T47D (cell line): ENCODE results near the gene LMCD1.

Source experiments
- DNase-seq, 2 experiments: peaks; one replicate each; pipeline versions ENCODE4 v3.0.0 to v3.0.0-alpha.2; 2011 to 2012; ENCODE audit warnings: low read depth in 1 of 2, low spot score in 1 of 2
- JUND ChIP-seq: IDR thresholded peaks from 2 replicates; pipeline ENCODE4 v1.6.1; 2012; ENCODE audit warnings: low read depth
- in situ Hi-C: cut with HindIII; loops from 2 replicates; pipeline ENCODE4 v1.10.0; 2016; ENCODE audit warnings: low sequenced_read_pairs, low pct_unique_long_range_greater_than_20kb

Gene LMCD1, protein sequence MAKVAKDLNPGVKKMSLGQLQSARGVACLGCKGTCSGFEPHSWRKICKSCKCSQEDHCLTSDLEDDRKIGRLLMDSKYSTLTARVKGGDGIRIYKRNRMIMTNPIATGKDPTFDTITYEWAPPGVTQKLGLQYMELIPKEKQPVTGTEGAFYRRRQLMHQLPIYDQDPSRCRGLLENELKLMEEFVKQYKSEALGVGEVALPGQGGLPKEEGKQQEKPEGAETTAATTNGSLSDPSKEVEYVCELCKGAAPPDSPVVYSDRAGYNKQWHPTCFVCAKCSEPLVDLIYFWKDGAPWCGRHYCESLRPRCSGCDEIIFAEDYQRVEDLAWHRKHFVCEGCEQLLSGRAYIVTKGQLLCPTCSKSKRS

DNA sequence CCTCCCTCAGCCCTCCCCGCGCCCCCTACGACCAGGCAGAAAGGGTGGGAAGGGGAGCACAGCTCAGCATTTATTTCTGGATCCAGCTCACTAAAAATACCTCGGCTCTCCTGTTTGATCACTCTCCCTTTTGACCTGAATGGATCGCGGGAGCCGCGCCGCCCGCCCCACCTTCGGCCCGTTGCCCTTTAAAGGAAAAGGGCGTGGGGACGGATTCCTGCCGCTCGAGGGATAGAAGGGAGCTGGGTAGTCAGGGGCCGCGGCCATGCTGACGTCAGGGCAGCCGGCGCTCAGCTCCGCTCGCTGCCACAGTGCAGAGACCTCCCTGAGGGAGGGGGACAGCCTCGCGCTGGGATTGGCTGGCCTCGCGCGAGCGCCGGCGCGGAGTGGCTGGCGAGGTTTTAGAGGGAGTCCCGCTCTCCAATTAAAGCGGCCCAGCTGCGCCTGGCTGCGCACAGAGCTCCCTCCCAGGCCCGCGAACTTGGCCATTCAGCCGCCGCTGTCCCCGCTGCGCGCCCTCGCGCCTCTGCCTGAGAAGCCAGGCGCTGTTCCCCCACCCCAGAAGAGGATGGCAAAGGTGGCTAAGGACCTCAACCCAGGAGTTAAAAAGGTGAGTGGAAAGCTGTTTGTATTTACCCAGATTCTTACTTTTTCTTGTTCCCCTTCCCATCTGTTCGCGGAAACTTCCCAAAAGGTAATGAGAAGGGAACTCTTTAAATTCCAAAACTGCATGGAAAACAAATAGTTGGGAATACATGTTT is at the start of gene LMCD1:
Gene LMCD1, plus strand, starts transcription at position 453 of the 761 bp plus-strand sequence. Its CDS starts 116 bp downstream, at position 569.
- peak; percentile 76 to 98 for DNase-seq
- TF ChIP-seq JUND: no peak
- in situ Hi-C loops: no loop called here

DNA sequence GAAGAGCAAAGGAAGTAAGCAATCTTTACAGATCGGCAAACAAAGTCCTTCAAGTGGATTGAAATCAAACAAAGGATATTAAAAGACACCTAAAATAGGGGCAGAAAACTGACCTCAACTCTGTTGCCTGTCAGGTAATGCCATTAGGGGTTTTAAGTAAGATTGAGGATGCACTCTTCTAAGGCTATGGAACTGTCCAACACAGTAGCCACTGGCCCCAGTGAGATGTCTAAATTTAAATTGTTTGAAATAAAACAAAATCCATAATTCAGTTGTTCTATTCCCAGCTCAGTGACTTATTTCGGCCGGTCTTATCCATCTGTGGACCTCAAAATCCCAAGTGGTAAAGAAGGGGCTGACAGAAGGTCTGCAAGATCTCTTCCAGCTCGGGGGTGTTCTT is 49.5 kb upstream of the LMCD1 start:
- in situ Hi-C loops: no loop called here
- TF ChIP-seq JUND: no peak
- no peak for DNase-seq

DNA sequence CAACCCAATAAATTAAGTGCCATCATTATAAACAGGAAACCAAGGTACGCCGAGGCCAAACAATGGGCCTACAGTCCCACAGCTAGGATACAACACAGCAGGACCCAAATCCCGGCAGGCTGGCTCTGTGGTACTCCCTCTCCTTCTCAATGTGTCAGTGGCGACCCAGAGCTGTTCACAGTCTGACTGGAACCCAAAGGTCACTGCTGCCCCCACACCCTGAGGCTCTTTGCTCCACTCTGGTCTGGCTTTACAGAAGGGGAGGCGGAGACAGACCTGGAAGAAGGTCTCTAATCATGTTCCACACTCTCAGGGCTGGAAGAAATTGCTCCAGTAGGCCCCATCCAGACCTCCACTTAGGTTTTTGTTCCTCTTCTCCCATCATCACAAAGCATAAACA is 48.5 kb upstream of the LMCD1 start:
- DNase-seq: no peak
- in situ Hi-C loops: no loop called here
- no peak for TF ChIP-seq JUND

DNA sequence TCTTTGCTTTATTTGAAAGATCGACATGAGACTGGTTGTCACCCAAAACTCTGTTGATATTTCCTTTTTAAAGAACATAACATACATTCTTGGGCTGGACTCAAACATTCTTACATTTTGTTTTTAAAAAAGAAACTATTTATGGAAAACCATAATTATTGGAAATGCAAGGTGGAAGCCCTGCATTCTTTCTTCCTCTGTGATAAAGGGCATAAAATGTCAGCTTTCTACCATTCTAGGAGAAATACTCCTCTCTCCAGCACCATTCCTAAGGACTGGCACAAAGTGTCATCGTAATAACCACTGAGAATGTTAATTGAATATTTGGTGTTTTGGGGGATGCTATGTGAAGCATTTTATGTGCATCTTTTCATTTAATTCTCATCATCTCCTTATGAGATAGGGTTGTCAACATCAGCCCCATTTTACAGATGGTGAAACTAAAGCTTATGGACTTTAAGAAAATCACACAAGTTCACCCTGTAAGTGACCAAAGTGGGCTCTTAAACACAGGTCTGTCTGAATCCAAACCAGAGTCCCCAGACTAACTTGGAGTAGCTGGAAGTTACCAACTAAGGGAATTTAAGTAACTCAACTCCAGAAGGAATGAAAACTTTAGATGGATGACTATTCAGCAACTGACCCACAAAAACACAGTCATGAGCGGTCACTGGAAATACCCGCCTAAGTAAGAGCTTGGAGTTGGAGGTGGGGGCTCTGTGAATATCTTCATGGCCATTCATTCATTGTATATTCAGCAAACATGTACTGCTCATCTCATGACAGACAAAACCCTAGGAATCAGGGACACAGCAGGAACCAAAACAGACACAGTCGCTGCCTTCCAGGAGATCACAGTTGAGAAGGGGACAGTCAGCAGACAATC is 45.9 kb upstream of the LMCD1 start:
- no peak for TF ChIP-seq JUND
- in situ Hi-C loops: no loop called here

DNA sequence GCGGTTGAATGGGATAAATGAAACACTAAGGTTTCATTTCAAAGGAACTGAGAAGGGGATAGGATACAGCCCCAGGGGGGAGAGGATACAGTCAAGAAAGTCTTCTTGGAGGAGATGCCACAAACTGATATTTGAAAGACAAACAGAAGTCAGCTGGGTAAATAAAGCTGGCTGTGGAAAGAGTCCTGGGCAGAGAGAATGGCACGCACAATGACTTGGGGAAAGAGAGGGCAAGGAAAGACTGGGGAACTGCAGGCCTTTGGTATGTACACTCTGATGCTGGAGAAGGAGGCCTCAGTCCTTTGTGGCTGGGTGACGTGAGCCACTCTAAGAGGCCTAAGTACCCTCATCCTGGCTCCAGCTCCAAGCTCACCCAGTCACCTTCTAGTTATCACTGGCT is 45.2 kb upstream of the LMCD1 start:
- peak in 1 of 2 experiments; percentile 96 for DNase-seq
- in situ Hi-C loops: no loop called here
- peak; percentile 65; the same call in 1 of the 2 replicates for TF ChIP-seq JUND

More for the DNA sequence above, 45.9 kb upstream of the LMCD1 start:
- no peak for DNase-seq

DNA sequence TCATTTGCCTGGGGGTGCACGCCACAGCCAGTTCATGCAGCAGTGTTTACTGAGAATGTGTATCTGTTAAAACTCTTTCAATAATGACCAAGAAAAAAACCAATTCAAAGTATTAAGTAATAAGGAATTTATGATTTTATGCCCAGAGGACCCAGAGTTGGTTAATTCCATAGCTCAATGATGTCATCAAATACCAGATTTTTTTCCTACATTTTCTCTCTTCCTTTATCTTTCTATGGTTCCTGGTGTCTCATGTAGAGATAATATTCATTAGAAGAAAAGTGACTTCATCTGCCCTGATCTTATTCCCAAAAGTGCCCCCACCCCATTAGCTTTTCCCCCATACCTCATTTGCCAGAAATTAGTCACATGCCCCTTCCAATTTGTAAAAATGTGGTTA is 44.6 kb upstream of the LMCD1 start:
- in situ Hi-C loops: no loop called here
- no peak for TF ChIP-seq JUND
- no peak for DNase-seq

DNA sequence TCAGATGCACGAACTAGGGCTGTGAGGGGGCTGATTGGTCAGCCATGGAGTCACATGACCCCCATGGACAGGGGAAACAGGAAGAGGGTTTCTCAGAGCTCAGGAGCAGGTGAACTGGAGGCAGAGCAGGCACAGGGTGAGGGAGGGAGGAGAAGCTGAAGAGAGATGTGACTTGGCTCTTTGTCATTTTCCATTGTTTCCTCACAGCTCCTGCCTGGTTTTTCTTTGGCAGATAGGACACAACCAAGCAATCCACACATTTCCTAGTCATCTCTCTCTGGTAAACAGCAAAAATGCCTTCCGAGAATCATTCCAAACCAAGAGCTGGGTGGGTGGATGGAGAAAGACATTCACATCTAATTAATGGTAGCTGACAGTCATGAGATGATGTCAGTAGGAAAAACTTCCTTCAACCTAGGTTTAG is 43.4 kb upstream of the LMCD1 start:
- in situ Hi-C loops: no loop called here
- no peak for TF ChIP-seq JUND
- no peak for DNase-seq

DNA sequence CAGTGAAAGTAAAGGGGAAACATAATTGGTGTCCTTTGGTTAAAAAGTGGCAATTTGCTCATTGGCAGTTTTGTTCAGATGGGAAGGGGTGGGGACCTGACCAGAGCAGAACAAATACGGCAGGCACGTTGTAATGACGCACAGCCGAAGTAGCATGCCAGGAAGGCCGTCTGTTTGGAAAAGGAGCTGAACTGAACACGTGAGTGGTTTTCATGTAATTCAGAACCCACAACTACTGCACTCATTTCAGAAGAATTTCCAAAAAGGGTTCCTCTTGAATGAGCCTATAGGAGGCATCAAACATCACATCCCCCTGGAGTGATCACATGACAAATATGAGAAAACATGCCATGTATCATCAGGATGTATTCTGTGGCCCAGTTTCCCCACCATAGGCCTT is 42.9 kb upstream of the LMCD1 start:
- DNase-seq: no peak
- in situ Hi-C loops: no loop called here

DNA sequence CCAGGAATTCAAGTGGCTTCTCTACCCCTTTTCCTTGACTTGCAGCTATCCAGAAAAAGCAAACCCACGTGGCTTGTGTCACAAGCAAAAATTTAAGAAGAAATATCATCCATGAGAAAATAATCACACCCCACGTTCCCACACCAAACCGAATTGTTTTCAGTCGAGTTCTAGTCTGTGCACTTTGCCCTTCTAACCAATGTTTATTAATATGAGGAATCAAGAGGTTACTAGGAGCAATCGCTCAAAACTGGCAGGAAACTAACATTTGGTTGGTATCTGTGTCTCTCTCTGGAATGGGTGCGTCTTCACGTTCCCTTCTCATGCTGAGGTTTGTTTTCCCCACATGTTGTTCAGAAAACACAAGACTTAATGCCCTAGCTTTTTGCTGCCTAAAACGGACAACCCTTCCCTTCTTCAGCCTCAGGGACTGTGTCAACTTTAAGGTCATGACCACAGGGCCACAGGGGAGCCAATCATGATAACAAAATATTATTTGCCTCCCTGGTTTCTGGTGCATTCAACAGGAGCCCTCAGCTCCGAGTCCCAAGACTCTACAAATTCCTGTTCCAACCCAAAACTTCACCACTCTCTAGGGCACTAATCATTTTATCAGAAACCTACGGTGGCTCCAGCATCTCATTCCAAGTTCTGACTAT is 41.4 kb upstream of the LMCD1 start:
- TF ChIP-seq JUND: no peak
- no peak for DNase-seq
- in situ Hi-C loops: no loop called here

More for the DNA sequence above, 42.9 kb upstream of the LMCD1 start:
- no peak for TF ChIP-seq JUND

DNA sequence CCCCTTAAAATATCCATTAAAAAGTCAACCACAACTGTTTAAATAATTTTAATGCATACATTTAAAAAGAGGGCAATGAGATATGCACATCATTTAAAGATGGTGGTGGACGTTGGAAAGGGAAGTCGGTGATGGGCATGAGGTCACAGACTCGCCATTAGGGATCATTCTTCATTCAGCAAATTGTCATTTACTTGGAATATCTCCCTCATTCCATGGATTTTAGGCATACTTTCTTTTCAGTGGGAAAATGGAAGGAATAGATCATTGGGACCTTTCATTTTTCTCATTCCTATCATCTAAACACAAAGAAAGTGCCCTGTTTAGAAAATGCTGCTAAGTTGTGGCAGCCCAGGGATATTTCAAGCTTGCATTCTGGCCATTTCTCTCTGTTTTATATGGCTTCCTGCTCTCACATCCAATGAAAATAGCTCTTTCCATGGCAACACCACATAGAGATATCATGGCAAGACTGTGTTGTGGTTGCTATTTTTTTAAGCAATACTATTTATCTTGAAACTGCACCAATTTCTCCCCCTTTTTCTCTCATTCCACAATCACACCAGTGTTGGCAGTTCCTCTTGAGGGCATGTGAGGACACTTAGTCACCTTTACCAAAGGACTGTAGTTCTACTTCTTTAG is 40.7 kb upstream of the LMCD1 start:
- in situ Hi-C loops: no loop called here
- no peak for DNase-seq

DNA sequence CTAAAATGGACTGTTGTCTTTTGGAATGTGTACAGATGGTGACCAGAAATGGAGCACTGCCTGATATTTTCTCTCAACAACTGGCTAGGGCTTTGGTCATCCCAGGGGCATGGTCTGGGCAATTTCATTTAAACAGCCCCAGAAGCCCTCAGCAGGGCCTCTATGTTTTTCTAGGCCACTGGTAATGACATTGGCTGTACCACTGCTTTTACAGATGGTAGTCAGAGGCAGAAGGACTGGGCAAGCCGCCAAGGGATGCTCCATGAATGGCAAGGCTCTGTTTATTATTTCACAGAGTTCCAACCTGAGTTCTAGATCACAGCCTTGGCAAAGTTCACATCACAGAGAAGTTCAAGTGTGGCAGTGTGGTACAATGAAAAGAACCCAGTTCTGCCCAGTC is 37.0 kb upstream of the LMCD1 start:
- no peak for TF ChIP-seq JUND
- in situ Hi-C loops: no loop called here
- no peak for DNase-seq

More for the DNA sequence above, 40.7 kb upstream of the LMCD1 start:
- no peak for TF ChIP-seq JUND
